IMR-90 (cell line): ENCODE results near the gene TTC39B. TPM values are rescaled to one million over a fixed set of nuclear protein-coding genes. Genes with fewer than 3 reads are reported as not detected.
"Not testable (repeated sequence)": the region's sequence is repeated elsewhere in the genome, so short reads cannot be mapped to it uniquely, and the experiment has no call there.

Experiments
- ATAC-seq: fragments of 200-7000 bp; cut with Tn5 transposase; 2 replicates; pipeline ENCODE4 v1.9.1; 2020; ENCODE audit warnings: low read depth, mild to moderate bottlenecking, moderate library complexity
- BruUV-seq: library from RNA; stranded (reverse); fragments of 400-500 nt; replicated peaks from 2 replicates; lab custom pipeline; 2021; lab: Mats Ljungman, UMichigan
- CTCF ChIA-PET: fragments of 300-600 bp; formaldehyde crosslinking; extraction: SDS; loops from one replicate; lab custom pipeline; 2021; ENCODE audit warnings: antibody characterized with exemption; lab: Yijun Ruan, JAX
- POLR2A ChIA-PET: fragments of 300-600 bp; sonication (Branson Sonifier 250); formaldehyde crosslinking; loops from one replicate; lab custom pipeline; 2022; ENCODE audit warnings: antibody characterized with exemption; ENCODE audit not compliant: unreplicated experiment; lab: Charles Lee
- DNase-seq: peaks from one replicate; pipeline ENCODE4 v3.0.0; 2013
- H2AFZ ChIP-seq: replicated peaks from 2 replicates; pipeline ENCODE3; 2013; ENCODE audit warnings: low read length, mild to moderate bottlenecking; ENCODE audit not compliant: poor library complexity
- H2AK5ac ChIP-seq: 2 replicates; pipeline ENCODE4 v1.6.1; 2013; ENCODE audit warnings: low read depth, low read length, inconsistent platforms
- H2AK9ac ChIP-seq: replicated peaks from 2 replicates; pipeline ENCODE3; 2013; ENCODE audit warnings: mild to moderate bottlenecking, low read depth, low read length, moderate library complexity; ENCODE audit not compliant: poor library complexity
- H2BK120ac ChIP-seq: 2 replicates; pipeline ENCODE4 v1.6.1; 2013; ENCODE audit warnings: low read depth, low read length, inconsistent platforms
- H2BK15ac ChIP-seq: 3 replicates; pipeline ENCODE4 v1.6.1; 2013; ENCODE audit warnings: low read depth, low read length, inconsistent platforms
- H2BK20ac ChIP-seq: 2 replicates; pipeline ENCODE4 v1.6.1; 2013; ENCODE audit warnings: low read depth, mild to moderate bottlenecking, inconsistent platforms, low read length, moderate library complexity
- H2BK5ac ChIP-seq: 2 replicates; pipeline ENCODE4 v1.6.1; 2013; ENCODE audit warnings: mild to moderate bottlenecking, low read depth, low read length, inconsistent platforms; ENCODE audit not compliant: poor library complexity, severe bottlenecking
- H3K14ac ChIP-seq: replicated peaks from 2 replicates; pipeline ENCODE4 v1.6.1; 2013; ENCODE audit warnings: low read depth, low read length, inconsistent platforms
- H3K18ac ChIP-seq: 2 replicates; pipeline ENCODE4 v1.6.1; 2013; ENCODE audit warnings: low read depth, low read length, control low read depth
- H3K23ac ChIP-seq: 2 replicates; pipeline ENCODE4 v1.6.1; 2013; ENCODE audit warnings: low read depth, low read length, inconsistent platforms
- H3K27ac ChIP-seq: 2 replicates; pipeline ENCODE4 v1.5.1; 2013; ENCODE audit warnings: mild to moderate bottlenecking, control low read depth, low read length; ENCODE audit not compliant: insufficient read depth
- H3K27me3 ChIP-seq: 2 replicates; pipeline ENCODE4 v1.6.1; 2013; ENCODE audit warnings: low read length; ENCODE audit not compliant: control insufficient read depth, insufficient read depth
- H3K36me3 ChIP-seq: 2 replicates; pipeline ENCODE4 v1.6.1; 2013; ENCODE audit warnings: low read length, mixed read lengths; ENCODE audit not compliant: control insufficient read depth, insufficient read depth
- H3K4ac ChIP-seq: 2 replicates; pipeline ENCODE4 v1.6.1; 2013; ENCODE audit warnings: low read depth, low read length, inconsistent platforms
- H3K4me1 ChIP-seq: 2 replicates; pipeline ENCODE4 v1.6.1; 2013; ENCODE audit warnings: low read length, mixed read lengths; ENCODE audit not compliant: control insufficient read depth, insufficient read depth
- H3K4me2 ChIP-seq: 2 replicates; pipeline ENCODE4 v1.6.1; 2013; ENCODE audit warnings: low read depth, mild to moderate bottlenecking, control low read depth, low read length, moderate library complexity
- H3K4me3 ChIP-seq: 2 replicates; pipeline ENCODE4 v1.5.1; 2013; ENCODE audit warnings: low read depth, mild to moderate bottlenecking, control low read depth, low read length, moderate library complexity; ENCODE audit not compliant: insufficient read depth
- H3K56ac ChIP-seq: 2 replicates; pipeline ENCODE4 v1.6.1; 2013; ENCODE audit warnings: low read length, inconsistent platforms; ENCODE audit not compliant: insufficient read depth; ENCODE audit errors: extremely low read depth
- H3K79me1 ChIP-seq, 2 experiments: 2 replicates each; pipeline ENCODE4 v1.6.1; 2013; ENCODE audit warnings: low read length in 2 of 2, inconsistent platforms in 1 of 2, low read depth in 1 of 2
- H3K9ac ChIP-seq: 2 replicates; pipeline ENCODE4 v1.6.1; 2013; ENCODE audit warnings: low read depth, low read length, control low read depth
- H3K9me1 ChIP-seq: 2 replicates; pipeline ENCODE4 v1.6.1; 2013; ENCODE audit warnings: low read length, inconsistent platforms; ENCODE audit not compliant: insufficient read depth
- H3K9me3 ChIP-seq: 2 replicates; pipeline ENCODE4 v1.6.1; 2013; ENCODE audit warnings: low read length; ENCODE audit not compliant: control insufficient read depth, insufficient read depth
- H4K20me1 ChIP-seq: 2 replicates; pipeline ENCODE4 v1.6.1; 2013; ENCODE audit warnings: low read length, inconsistent platforms; ENCODE audit not compliant: insufficient read depth
- H4K5ac ChIP-seq: 2 replicates; pipeline ENCODE4 v1.6.1; 2013; ENCODE audit warnings: mild to moderate bottlenecking, low read depth, low read length, control low read depth
- H4K8ac ChIP-seq, 2 experiments: 2 replicates each; pipeline ENCODE4 v1.6.1; 2013; ENCODE audit warnings: low read depth in 2 of 2, low read length in 2 of 2, control low read depth in 1 of 2, inconsistent platforms in 1 of 2
- H4K91ac ChIP-seq: 2 replicates; pipeline ENCODE4 v1.6.1; 2013; ENCODE audit warnings: low read depth, low read length, inconsistent platforms; ENCODE audit not compliant: insufficient read depth
- WGBS, 2 experiments: methylation state at CpG; one replicate each; pipeline versions ENCODE4 v1.1.5 to v1.1.7; 2013; ENCODE audit warnings: missing lambda C conversion rate in 2 of 2; ENCODE audit not compliant: insufficient read length in 1 of 2; ENCODE audit errors: extremely low coverage in 2 of 2; 5-methylcytosine and 5-hydroxymethylcytosine counted together
- dilution Hi-C: fragments of 300-500 bp; cut with HindIII; formaldehyde crosslinking; loops from one replicate; pipeline ENCODE4 v1.14.3; 2018; ENCODE audit warnings: low sequenced_read_pairs; ENCODE audit not compliant: unreplicated experiment
- in situ Hi-C: fragments of 300-500 bp; cut with MboI; formaldehyde crosslinking; loops from 3 replicates; pipeline ENCODE4 v1.14.3; 2019; ENCODE audit warnings: low sequenced_read_pairs, inconsistent platforms, mixed read lengths
- intact Hi-C: fragments of 100-400 bp; cut with micrococcal nuclease; formaldehyde crosslinking; loops from 2 replicates; pipeline ENCODE4 v1.10.0; 2022
- polyA plus RNA-seq, 3 experiments: library from polyadenylated mRNA; depleted of rRNA; stranded (reverse); fragments of >200 nt; gene quantifications; 2 replicates each; pipeline ENCODE4 v1.2.3, GENCODE V29; 2012; ENCODE audit warnings: low replicate concordance in 1 of 3
- total RNA-seq: library from RNA; depleted of rRNA; stranded (reverse); fragments of >200 nt; gene quantifications from 2 replicates; pipeline ENCODE4 v1.2.3, GENCODE V29; 2012

Gene TTC39B
- total and polyA plus RNA-seq, 2 of the 4 experiments (the other 2 are of a cell fraction), result 2.5 to 12.2 TPM

DNA sequence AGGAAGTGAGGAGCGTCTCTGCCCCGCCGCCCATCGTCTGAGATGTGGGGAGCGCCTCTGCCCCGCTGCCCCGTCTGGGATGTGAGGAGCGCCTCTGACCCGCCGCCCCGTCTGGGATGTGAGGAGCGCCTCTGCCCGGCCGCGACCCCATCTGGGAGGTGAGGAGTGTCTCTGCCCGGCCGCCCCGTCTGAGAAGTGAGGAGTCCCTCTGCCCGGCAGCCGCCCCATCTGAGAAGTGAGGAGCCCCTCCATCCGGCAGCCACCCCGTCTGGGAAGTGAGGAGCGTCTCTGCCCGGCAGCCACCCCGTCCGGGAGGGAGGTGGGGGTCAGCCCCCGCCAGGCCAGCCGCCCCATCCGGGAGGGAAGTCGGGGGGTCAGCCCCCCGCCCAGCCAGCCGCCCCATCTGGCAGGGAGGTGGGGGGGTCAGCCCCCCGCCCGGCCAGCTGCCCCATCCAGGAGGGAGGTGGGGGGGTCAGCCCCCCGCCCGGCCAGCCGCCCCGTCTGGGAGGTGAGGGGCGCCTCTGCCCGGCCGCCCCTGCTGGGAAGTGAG is 73.0 kb downstream of the TTC39B start:
- H3K4me1 ChIP-seq, result not testable (repeated sequence)

DNA sequence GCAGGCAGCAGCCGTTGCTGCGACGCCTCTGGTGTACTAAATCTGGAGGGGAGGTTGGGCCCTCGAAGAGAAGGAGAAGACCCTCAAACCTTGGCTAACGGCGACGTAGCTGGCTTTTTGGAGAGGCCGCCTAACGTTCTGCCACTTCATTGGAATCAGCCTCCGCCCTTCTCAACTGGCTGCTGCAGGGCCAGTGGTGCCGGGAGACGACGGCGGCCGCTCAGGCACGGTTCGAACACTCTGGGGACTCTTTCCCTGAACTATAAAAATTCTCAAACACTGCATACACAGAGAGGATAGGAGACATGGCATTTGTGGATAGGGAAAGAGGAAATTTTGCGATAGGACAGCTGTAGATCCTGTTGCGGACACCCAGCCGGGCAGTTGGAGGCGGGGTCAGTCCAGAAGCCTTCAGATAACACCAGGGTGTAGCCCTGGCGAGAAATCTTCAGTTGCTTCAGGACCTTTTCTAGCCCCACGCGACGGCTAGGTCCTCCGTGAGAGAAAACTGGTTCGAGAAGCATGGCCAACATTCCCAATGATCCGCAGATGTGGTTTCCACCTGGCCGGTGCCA is 74.2 kb downstream of the TTC39B start:
- H3K4ac ChIP-seq, H3K23ac ChIP-seq, BruUV-seq, H3K4me3 ChIP-seq, in situ Hi-C loops, H3K27me3 ChIP-seq, H2BK15ac ChIP-seq, H3K18ac ChIP-seq, H2AFZ ChIP-seq, DNase-seq, H2AK9ac ChIP-seq, CTCF ChIA-PET, ATAC-seq, H3K14ac ChIP-seq, H4K8ac ChIP-seq, H4K5ac ChIP-seq, intact Hi-C loops, H3K36me3 ChIP-seq, H2BK20ac ChIP-seq, H3K4me1 ChIP-seq, H3K56ac ChIP-seq, H3K27ac ChIP-seq, H4K20me1 ChIP-seq, H3K9me1 ChIP-seq, H2BK5ac ChIP-seq, H4K91ac ChIP-seq, H3K4me2 ChIP-seq, dilution Hi-C loops, POLR2A ChIA-PET, H3K9ac ChIP-seq, H3K9me3 ChIP-seq, H2AK5ac ChIP-seq, H2BK120ac ChIP-seq: not testable (repeated sequence)
- H3K79me1 ChIP-seq, result peaks cover 5 to 14% of the 10 kb centered on the region in 2 experiments; a peak in 2 of 4 replicates
- 100% methylated on average over 2 of the region's 29 CpGs; no CpG with 5 or more reads in 1 of the 2 experiments for WGBS, 2 experiments

More for the DNA sequence above, 73.0 kb downstream of the TTC39B start:
- BruUV-seq, H4K20me1 ChIP-seq, H3K9me3 ChIP-seq, H2BK20ac ChIP-seq, POLR2A ChIA-PET, H2AK5ac ChIP-seq, H3K9ac ChIP-seq, H3K18ac ChIP-seq, H3K27ac ChIP-seq, DNase-seq, in situ Hi-C loops, ATAC-seq, H3K27me3 ChIP-seq, CTCF ChIA-PET, H3K14ac ChIP-seq, H3K56ac ChIP-seq, H2BK5ac ChIP-seq, H3K4me2 ChIP-seq, H4K5ac ChIP-seq, H4K91ac ChIP-seq, H3K36me3 ChIP-seq, H2AK9ac ChIP-seq, H2BK15ac ChIP-seq, intact Hi-C loops, H3K4ac ChIP-seq, H3K9me1 ChIP-seq, H2BK120ac ChIP-seq, dilution Hi-C loops, H3K23ac ChIP-seq, H4K8ac ChIP-seq, H3K4me3 ChIP-seq, H2AFZ ChIP-seq: not testable (repeated sequence)
- peaks cover 7 to 18% of the 10 kb centered on the region in 2 experiments; a peak in 2 of 4 replicates for H3K79me1 ChIP-seq
- no CpG with 5 or more reads among the region's 41 CpGs for WGBS, 2 experiments
